Endothelial cell of umbilical vein (primary cell): ENCODE results near the gene CCDC91. TPM values are rescaled to one million over a fixed set of nuclear protein-coding genes. Genes with fewer than 3 reads are reported as not detected.

Experiments
- BruUV-seq: library from RNA; stranded (reverse); fragments of 400-500 nt; replicated peaks from 2 replicates; lab custom pipeline; 2021; lab: Mats Ljungman, UMichigan
- CTCF ChIA-PET: fragments of 300-600, 350-600 bp; sonication (Branson Sonifier 250); formaldehyde crosslinking; loops from one replicate; lab custom pipeline; 2021; ENCODE audit warnings: antibody characterized with exemption, inconsistent platforms; lab: Charles Lee
- POLR2A ChIA-PET: fragments of 300-600, 350-600 bp; sonication (Branson Sonifier 250); formaldehyde crosslinking; loops from one replicate; lab custom pipeline; 2021; ENCODE audit warnings: antibody characterized with exemption, inconsistent platforms; lab: Charles Lee
- DNase-seq: peaks from one replicate; pipeline ENCODE4 v3.0.0-alpha.2; 2011; ENCODE audit warnings: low read depth, low spot score
- FAIRE-seq: peaks from 2 replicates; lab custom pipeline; 2011; peaks lifted over from hg19 to GRCh38; lab: Jason Lieb, UNC
- H2AFZ ChIP-seq: 2 replicates; pipeline ENCODE4 v1.6.0; 2012; ENCODE audit warnings: low read depth, low read length, control low read depth, inconsistent platforms
- H3K27ac ChIP-seq: 2 replicates; pipeline ENCODE4 v1.5.1; 2011; ENCODE audit warnings: low read depth, mild to moderate bottlenecking, control low read depth, low read length, moderate library complexity; ENCODE audit not compliant: insufficient read depth
- H3K27me3 ChIP-seq, 2 experiments: 2 replicates each; pipeline versions ENCODE4 v1.6.0 to v1.6.1; 2011; ENCODE audit warnings: low read length in 2 of 2, mixed read lengths in 1 of 2; ENCODE audit not compliant: control insufficient read depth in 2 of 2, insufficient read depth in 2 of 2
- H3K36me3 ChIP-seq, 2 experiments: 2 replicates in 1 of 2; 3 replicates in 1 of 2; pipeline ENCODE4 v1.5.1; 2011; ENCODE audit warnings: low read length in 2 of 2, mild to moderate bottlenecking in 1 of 2, moderate library complexity in 1 of 2; ENCODE audit not compliant: control insufficient read depth in 2 of 2, insufficient read depth in 2 of 2; ENCODE audit errors: extremely low read depth in 1 of 2
- H3K4me1 ChIP-seq: 3 replicates; pipeline ENCODE4 v1.5.1; 2011; ENCODE audit warnings: mild to moderate bottlenecking, low read length; ENCODE audit not compliant: control insufficient read depth, insufficient read depth; ENCODE audit errors: extremely low read depth
- H3K4me2 ChIP-seq: 2 replicates; pipeline ENCODE4 v1.6.1; 2011; ENCODE audit warnings: low read length, control low read depth, mixed read lengths; ENCODE audit not compliant: insufficient read depth
- H3K4me3 ChIP-seq, 3 experiments: fragments of 200-600 bp in 1 of 3; sonication (generic), shearing (Covaris generic) in 1 of 3; replicated peaks in 1 of 3; 2 replicates each; pipeline ENCODE4 v1.5.1; 2011 to 2016; ENCODE audit warnings: control low read depth in 3 of 3, low read length in 3 of 3, mild to moderate bottlenecking in 2 of 3, inconsistent platforms in 1 of 3, low read depth in 1 of 3, moderate library complexity in 1 of 3; ENCODE audit not compliant: insufficient read depth in 1 of 3
- H3K79me2 ChIP-seq: 2 replicates; pipeline ENCODE4 v1.6.0; 2012; ENCODE audit warnings: low read length, inconsistent platforms; ENCODE audit not compliant: control insufficient read depth, insufficient read depth
- H3K9ac ChIP-seq: replicated peaks from 2 replicates; pipeline ENCODE3; 2011; ENCODE audit warnings: low read length, control low read depth; ENCODE audit not compliant: insufficient read depth; ENCODE audit errors: extremely low read depth
- H3K9me1 ChIP-seq: replicated peaks from 3 replicates; pipeline ENCODE4 v1.6.0; 2011; ENCODE audit warnings: mild to moderate bottlenecking, low read length; ENCODE audit not compliant: control insufficient read depth, insufficient read depth; ENCODE audit errors: extremely low read depth
- H3K9me3 ChIP-seq: replicated peaks from 2 replicates; pipeline ENCODE4 v1.5.1; 2012; ENCODE audit warnings: low read length, inconsistent platforms; ENCODE audit not compliant: control insufficient read depth, insufficient read depth
- H4K20me1 ChIP-seq: replicated peaks from 2 replicates; pipeline ENCODE3; 2011; ENCODE audit warnings: mild to moderate bottlenecking, low read length; ENCODE audit not compliant: control insufficient read depth, insufficient read depth; ENCODE audit errors: extremely low read depth
- EZH2 ChIP-seq: IDR thresholded peaks from 2 replicates; pipeline ENCODE4 v1.6.1; 2012; ENCODE audit warnings: borderline replicate concordance, low read depth, mild to moderate bottlenecking, moderate library complexity, low read length, inconsistent platforms; ENCODE audit not compliant: severe bottlenecking
- FOS ChIP-seq: IDR thresholded peaks from 2 replicates; pipeline ENCODE4 v1.6.1; 2011; ENCODE audit warnings: mild to moderate bottlenecking, low read length, moderate library complexity, borderline replicate concordance; ENCODE audit not compliant: insufficient read depth
- GATA2 ChIP-seq: IDR thresholded peaks from 2 replicates; pipeline ENCODE4 v1.7.0; 2011; ENCODE audit warnings: low read depth, mild to moderate bottlenecking, moderate library complexity, mixed read lengths, low read length; ENCODE audit not compliant: insufficient read length, insufficient read depth
- JUN ChIP-seq: IDR thresholded peaks from 2 replicates; pipeline ENCODE4 v1.6.1; 2011; ENCODE audit warnings: borderline replicate concordance, low read depth; ENCODE audit not compliant: insufficient read length, insufficient read depth
- MYC ChIP-seq: IDR thresholded peaks from one replicate; pipeline ENCODE4 v1.6.1; 2011; ENCODE audit warnings: mild to moderate bottlenecking, low read depth, low read length
- POLR2A ChIP-seq: IDR thresholded peaks from 2 replicates; pipeline ENCODE4 v1.6.1; 2012; ENCODE audit warnings: low read depth, mild to moderate bottlenecking, control low read depth, low read length
- POLR2AphosphoS5 ChIP-seq: IDR thresholded peaks from 2 replicates; pipeline ENCODE4 v1.6.1; 2012; ENCODE audit warnings: low read depth, mild to moderate bottlenecking, control low read depth, low read length, moderate library complexity; ENCODE audit not compliant: insufficient read depth
- dilution Hi-C: fragments of 300-500 bp; cut with MboI; formaldehyde crosslinking; loops from one replicate; pipeline ENCODE4 v1.15.0; 2019; ENCODE audit warnings: low sequenced_read_pairs; ENCODE audit not compliant: extremely low pct_ligation_motif_present
- intact Hi-C: fragments of 100-400 bp; cut with micrococcal nuclease; formaldehyde crosslinking; loops from one replicate; pipeline ENCODE4 v1.10.0; 2022
- polyA plus RNA-seq, 4 experiments: library from polyadenylated mRNA; depleted of rRNA in 3 of 4; stranded (reverse) in 3 of 4; unstranded in 1 of 4; fragments of >200 nt; gene quantifications; 2 replicates each; pipeline versions ENCODE4 v1.2.1 to v1.2.3, GENCODE V29; 2011 to 2012; ENCODE audit warnings: missing spikeins in 1 of 4
- total RNA-seq: library from RNA; stranded (reverse); gene quantifications from 2 replicates; pipeline ENCODE4 v1.2.3, GENCODE V29; 2021
- TF ChIP-seq, protein P1 (sequence below): IDR thresholded peaks from 2 replicates; pipeline ENCODE4 v1.6.1; 2011; ENCODE audit not compliant: insufficient read depth, insufficient read length
- TF ChIP-seq, protein P2 (sequence below), 2 donors: IDR thresholded peaks; 1 replicate in 1 of 2; 2 replicates in 1 of 2; pipeline ENCODE4 v1.5.1; 2011; ENCODE audit warnings: low read length in 2 of 2, mild to moderate bottlenecking in 2 of 2, moderate library complexity in 2 of 2, control low read depth in 1 of 2, inconsistent platforms in 1 of 2, low read depth in 1 of 2; ENCODE audit not compliant: insufficient read depth in 1 of 2; ENCODE audit errors: extremely low read depth in 1 of 2

CCDC91 gene
- total and polyA plus RNA-seq, 2 donors (not counting 3 experiments of a cell fraction or from before 2014, with no cell fraction given), result 3.8 to 10.5 TPM

DNA sequence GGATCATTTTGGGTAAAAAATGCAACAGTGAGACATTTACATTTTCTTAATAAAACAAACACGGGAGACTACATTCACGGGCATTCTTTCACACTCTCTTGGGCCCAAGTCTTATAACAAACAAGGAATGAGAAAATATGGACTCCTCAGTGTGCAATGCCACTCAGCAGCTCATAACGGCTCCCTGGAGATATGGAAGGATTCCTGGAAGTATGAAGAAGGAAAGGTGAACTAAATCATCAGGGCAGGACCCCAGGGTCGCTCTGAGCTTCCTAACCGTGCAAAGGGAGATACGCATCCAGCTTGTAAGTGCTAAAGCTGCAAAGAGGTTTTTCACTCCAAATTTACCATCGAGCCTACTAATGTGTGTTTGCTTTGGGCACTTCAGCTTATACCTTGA lies 33.5 kb upstream of the CCDC91 start:
- Histone ChIP-seq H3K9me3 (no peaks in the 10 kb centered on the region), H3K4me1 (no peaks in the 10 kb centered on the region), H3K4me3 (no peak overlapping the region), H3K9ac (no peak overlapping the region), H3K79me2 (no peaks in the 10 kb centered on the region), H3K27ac (no peak overlapping the region), H3K4me2 (no peak overlapping the region), H3K36me3 (no peaks in the 10 kb centered on the region), H3K9me1 (no peaks in the 10 kb centered on the region), H3K27me3 (no peaks in the 10 kb centered on the region), H2AFZ (no peak overlapping the region), H4K20me1 (no peaks in the 10 kb centered on the region)
- ChIA-PET POLR2A (no interaction called here), CTCF (interaction anchor here (1.3 to 2.1 kb wide), 2 partner anchors 11 to 16 kb away, joined by 6 to 7 read pairs; no protein-coding TSS in a partner anchor)
- no peak for FAIRE-seq
- TF ChIP-seq GATA2 (no peak), EZH2 (no peak), MYC (no peak)
- intact Hi-C loops, result no loop called here
- DNase-seq, result no peak
- no TSS peak for BruUV-seq
- dilution Hi-C loops, result no loop called here

DNA sequence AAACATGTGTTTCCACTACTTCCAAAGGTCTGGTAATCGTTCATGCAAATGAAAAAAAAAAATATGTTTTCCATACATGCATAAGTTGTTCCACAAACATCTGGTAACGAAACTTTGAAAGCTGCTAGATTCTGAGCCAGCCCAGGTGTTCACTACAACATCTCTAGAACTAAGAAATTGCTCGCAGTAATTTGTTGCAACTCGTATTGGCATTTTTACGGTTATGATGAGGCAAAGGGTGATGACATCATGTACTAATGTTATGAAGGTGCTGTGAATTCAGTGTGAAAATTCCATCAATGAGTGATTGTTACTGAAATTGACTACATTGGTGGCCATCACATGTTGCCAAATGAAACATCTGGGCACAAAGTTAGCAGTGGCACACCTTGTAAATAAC lies 31.9 kb upstream of the CCDC91 start:
- no peak overlapping the region for H3K9ac ChIP-seq
- intact Hi-C loops, result no loop called here

More for the DNA sequence above, 31.9 kb upstream of the CCDC91 start:
- no peak overlapping the region for H2AFZ ChIP-seq
- H3K4me3 ChIP-seq, result no peak overlapping the region
- no peaks in the 10 kb centered on the region for H3K36me3 ChIP-seq
- H3K27me3 ChIP-seq, result no peaks in the 10 kb centered on the region
- H4K20me1 ChIP-seq, result no peaks in the 10 kb centered on the region
- POLR2A ChIA-PET, result no interaction called here
- H3K9me3 ChIP-seq, result no peaks in the 10 kb centered on the region
- DNase-seq (no peak), FAIRE-seq (no peak)
- H3K27ac ChIP-seq, result no peak overlapping the region
- no peaks in the 10 kb centered on the region for H3K9me1 ChIP-seq
- BruUV-seq, result no TSS peak
- dilution Hi-C loops, result no loop called here
- CTCF ChIA-PET, result no interaction called here
- H3K4me1 ChIP-seq, result no peaks in the 10 kb centered on the region
- H3K79me2 ChIP-seq, result no peaks in the 10 kb centered on the region
- no peak for TF ChIP-seq MYC
- no peak for TF ChIP-seq POLR2A
- TF ChIP-seq, protein P1, sequence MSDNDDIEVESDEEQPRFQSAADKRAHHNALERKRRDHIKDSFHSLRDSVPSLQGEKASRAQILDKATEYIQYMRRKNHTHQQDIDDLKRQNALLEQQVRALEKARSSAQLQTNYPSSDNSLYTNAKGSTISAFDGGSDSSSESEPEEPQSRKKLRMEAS, result no peak
- no peak for TF ChIP-seq POLR2AphosphoS5
- TF ChIP-seq EZH2, result no peak
- no peak for TF ChIP-seq FOS
- no peak for TF ChIP-seq GATA2
- TF ChIP-seq JUN, result no peak
- TF ChIP-seq, protein P2, sequence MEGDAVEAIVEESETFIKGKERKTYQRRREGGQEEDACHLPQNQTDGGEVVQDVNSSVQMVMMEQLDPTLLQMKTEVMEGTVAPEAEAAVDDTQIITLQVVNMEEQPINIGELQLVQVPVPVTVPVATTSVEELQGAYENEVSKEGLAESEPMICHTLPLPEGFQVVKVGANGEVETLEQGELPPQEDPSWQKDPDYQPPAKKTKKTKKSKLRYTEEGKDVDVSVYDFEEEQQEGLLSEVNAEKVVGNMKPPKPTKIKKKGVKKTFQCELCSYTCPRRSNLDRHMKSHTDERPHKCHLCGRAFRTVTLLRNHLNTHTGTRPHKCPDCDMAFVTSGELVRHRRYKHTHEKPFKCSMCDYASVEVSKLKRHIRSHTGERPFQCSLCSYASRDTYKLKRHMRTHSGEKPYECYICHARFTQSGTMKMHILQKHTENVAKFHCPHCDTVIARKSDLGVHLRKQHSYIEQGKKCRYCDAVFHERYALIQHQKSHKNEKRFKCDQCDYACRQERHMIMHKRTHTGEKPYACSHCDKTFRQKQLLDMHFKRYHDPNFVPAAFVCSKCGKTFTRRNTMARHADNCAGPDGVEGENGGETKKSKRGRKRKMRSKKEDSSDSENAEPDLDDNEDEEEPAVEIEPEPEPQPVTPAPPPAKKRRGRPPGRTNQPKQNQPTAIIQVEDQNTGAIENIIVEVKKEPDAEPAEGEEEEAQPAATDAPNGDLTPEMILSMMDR (IDR thresholded peaks at IDR 0.05; ENCODE audit: extremely low read depth in 1 of 2, insufficient read depth in 1 of 2, low read depth in 1 of 2, low read length in 2 of 2), result no peak
- no peak overlapping the region for H3K4me2 ChIP-seq
